Measurements from ENCODE around the gene NPTX2.

Gene NPTX2

DNA sequence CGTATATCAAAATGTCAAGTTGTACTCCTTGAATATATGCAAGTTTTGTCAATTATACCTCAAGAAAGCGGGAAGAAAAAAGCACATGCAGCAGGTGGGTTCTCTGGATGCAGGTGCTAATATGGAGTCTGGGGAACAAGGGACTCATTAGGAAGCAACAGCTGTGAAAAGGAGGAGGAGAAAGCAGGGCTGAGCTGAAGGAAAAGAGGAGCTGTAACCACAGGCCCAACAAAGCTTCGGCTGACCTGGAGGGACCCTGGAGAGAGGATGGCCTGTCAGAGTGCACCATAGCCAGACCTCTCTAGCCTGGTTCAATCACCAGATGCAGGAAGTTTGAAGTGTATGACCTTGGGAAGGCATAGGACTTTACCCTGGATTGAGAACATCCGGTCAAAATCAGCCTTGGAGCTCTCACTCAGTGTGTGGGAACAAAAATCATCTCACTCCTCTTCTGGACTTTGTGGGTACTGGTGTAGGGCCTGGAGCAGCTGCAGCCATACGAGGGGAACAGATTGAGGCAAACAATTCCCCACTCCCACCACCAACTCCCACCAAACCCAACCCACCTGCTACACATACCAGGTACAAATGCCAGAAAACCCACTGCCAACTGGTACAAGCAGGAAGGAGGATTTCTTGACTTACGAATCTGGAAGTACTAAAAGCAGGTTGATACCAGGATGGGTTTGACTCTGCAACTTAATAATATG lies 36.7 kb downstream of the NPTX2 start:
- Histone ChIP-seq H3K4me1 (ENCODE audit: control insufficient read depth, insufficient read depth, low read length) (no peaks in the 10 kb centered on the region), H3K36me3 (ENCODE audit: control insufficient read depth in 2 of 2, insufficient read depth in 1 of 2, low read length in 2 of 2) (no peaks in the 10 kb centered on the region), H3K9me3 (ENCODE audit: control insufficient read depth, insufficient read depth, low read depth, low read length) (no peaks in the 10 kb centered on the region), H3K27ac (ENCODE audit: extremely low read depth, low read depth, low read length) (no peak overlapping the region), H3K4me3 (ENCODE audit: low read depth, low read length) (no peak overlapping the region)
- ChIA-PET CTCF (interaction anchor here (1.1 kb wide), 1 partner anchor 92 kb away, joined by 3 read pairs; no protein-coding TSS in a partner anchor), POLR2A (no interaction called here)
- TF ChIP-seq GFI1B (tag by site-specific recombination; IDR thresholded peaks at IDR 0.05) (no peak), SCRT2 (tag by site-specific recombination; IDR thresholded peaks at IDR 0.05) (peak; percentile 25; the same call in 1 of the 2 replicates)

DNA sequence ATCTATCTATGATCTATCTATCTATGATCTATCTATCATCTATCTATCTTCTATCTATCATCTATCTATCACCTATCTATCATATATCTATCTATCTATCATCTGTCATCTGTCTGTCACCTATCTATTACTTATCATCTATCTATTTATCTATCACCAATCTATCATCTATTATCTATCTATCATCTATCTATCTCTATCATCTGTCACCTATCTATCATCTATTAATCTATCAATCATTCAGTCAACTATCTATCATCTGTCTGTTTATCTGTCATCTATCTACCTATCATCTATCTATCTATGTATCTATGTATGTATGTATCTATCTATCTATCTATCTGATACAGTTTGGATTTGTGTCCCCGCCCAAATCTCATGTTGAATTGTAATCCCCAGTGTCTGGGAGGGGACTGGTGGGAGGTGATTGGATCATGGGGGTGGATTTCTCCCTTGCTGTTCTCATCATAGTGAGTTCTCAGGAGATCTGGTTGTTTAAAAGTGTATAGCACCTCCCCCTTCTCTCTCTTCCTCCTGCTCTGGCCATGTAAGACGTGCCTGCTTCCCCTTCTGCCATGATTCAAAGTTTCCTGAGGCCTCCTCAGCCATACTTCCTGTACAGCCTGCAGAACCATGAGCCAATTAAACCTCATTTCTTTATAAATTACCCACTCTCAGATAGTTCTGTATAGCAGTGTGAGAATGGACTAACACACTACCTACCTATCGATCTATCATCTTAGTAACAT lies 37.6 kb downstream of the NPTX2 start:
- Histone ChIP-seq H3K4me1 (ENCODE audit: control insufficient read depth, insufficient read depth, low read length) (no peaks in the 10 kb centered on the region), H3K27ac (ENCODE audit: extremely low read depth, low read depth, low read length) (no peak overlapping the region), H3K36me3 (ENCODE audit: control insufficient read depth in 2 of 2, insufficient read depth in 1 of 2, low read length in 2 of 2) (no peaks in the 10 kb centered on the region), H3K4me3 (ENCODE audit: low read depth, low read length) (no peak overlapping the region), H3K9me3 (ENCODE audit: control insufficient read depth, insufficient read depth, low read depth, low read length) (no peaks in the 10 kb centered on the region)
- POLR2A ChIA-PET = no interaction called here
- peak; percentile 40 for TF ChIP-seq ZNF366 (tag by site-specific recombination; conservative IDR thresholded peaks at IDR 0.05)
- TF ChIP-seq, protein P1, sequence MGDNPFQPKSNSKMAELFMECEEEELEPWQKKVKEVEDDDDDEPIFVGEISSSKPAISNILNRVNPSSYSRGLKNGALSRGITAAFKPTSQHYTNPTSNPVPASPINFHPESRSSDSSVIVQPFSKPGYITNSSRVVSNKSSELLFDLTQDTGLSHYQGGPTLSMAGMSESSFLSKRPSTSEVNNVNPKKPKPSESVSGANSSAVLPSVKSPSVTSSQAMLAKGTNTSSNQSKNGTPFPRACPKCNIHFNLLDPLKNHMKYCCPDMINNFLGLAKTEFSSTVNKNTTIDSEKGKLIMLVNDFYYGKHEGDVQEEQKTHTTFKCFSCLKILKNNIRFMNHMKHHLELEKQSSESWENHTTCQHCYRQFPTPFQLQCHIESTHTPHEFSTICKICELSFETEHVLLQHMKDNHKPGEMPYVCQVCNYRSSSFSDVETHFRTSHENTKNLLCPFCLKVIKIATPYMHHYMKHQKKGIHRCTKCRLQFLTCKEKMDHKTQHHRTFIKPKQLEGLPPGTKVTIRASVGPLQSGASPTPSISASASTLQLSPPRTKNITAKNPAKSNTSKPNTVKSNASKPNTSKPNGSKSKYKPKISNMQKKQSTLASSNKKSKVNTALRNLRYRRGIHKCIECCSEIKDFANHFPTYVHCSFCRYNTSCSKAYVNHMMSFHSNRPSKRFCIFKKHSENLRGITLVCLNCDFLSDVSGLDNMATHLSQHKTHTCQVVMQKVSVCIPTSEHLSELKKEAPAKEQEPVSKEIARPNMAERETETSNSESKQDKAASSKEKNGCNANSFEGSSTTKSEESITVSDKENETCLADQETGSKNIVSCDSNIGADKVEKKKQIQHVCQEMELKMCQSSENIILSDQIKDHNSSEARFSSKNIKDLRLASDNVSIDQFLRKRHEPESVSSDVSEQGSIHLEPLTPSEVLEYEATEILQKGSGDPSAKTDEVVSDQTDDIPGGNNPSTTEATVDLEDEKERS (tag by site-specific recombination; IDR thresholded peaks at IDR 0.05) = no peak
- no peak for TF ChIP-seq ZNF416 (tag by site-specific recombination; IDR thresholded peaks at IDR 0.05)
- TF ChIP-seq ZBTB17 (tag by site-specific recombination; IDR thresholded peaks at IDR 0.05) = 0 out of 2 replicates have a peak, but pooled peaks have one; percentile 22
- no peak for TF ChIP-seq ZSCAN16 (tag by site-specific recombination; IDR thresholded peaks at IDR 0.05)
- CTCF ChIA-PET = no interaction called here

GRCh38 chr7:98655611-98656010 lies 38.5 kb downstream of the NPTX2 start:
- CTCF ChIA-PET = no interaction called here

GRCh38 chr7:98656899-98657298 lies 39.8 kb downstream of the NPTX2 start:
- Histone ChIP-seq H3K4me1 (ENCODE audit: control insufficient read depth, insufficient read depth, low read length) (no peaks in the 10 kb centered on the region), H3K36me3 (ENCODE audit: control insufficient read depth in 2 of 2, insufficient read depth in 1 of 2, low read length in 2 of 2) (no peaks in the 10 kb centered on the region), H3K27ac (ENCODE audit: extremely low read depth, low read depth, low read length) (no peak overlapping the region), H3K9me3 (ENCODE audit: control insufficient read depth, insufficient read depth, low read depth, low read length) (no peaks in the 10 kb centered on the region), H3K4me3 (ENCODE audit: low read depth, low read length) (no peak overlapping the region)
- TF ChIP-seq HOXA7 (CRISPR knock-in tag; IDR thresholded peaks at IDR 0.05; ENCODE audit: borderline replicate concordance) = no peak
- peak; percentile 58; the same call in 1 of the 2 replicates for TF ChIP-seq ZBTB17 (tag by site-specific recombination; IDR thresholded peaks at IDR 0.05)
- TF ChIP-seq ZNF366 (tag by site-specific recombination; conservative IDR thresholded peaks at IDR 0.05) = peak; percentile 84
- POLR2A ChIA-PET = no interaction called here
- CTCF ChIA-PET = no interaction called here

More at GRCh38 chr7:98655611-98656010, 38.5 kb downstream of the NPTX2 start:
- H3K9me3 ChIP-seq (ENCODE audit: control insufficient read depth, insufficient read depth, low read depth, low read length) = no peaks in the 10 kb centered on the region
- no peak overlapping the region for H3K27ac ChIP-seq (ENCODE audit: extremely low read depth, low read depth, low read length)
- POLR2A ChIA-PET = no interaction called here
- H3K4me3 ChIP-seq (ENCODE audit: low read depth, low read length) = no peak overlapping the region
- H3K36me3 ChIP-seq (ENCODE audit: control insufficient read depth in 2 of 2, insufficient read depth in 1 of 2, low read length in 2 of 2) = no peaks in the 10 kb centered on the region
- TF ChIP-seq EGR2 (tag by site-specific recombination; IDR thresholded peaks at IDR 0.05; ENCODE audit: low read depth) (peak; percentile 6; the same call in 1 of the 2 replicates), ZNF791 (tag by site-specific recombination; IDR thresholded peaks at IDR 0.05) (no peak), ZNF623 (tag by site-specific recombination; IDR thresholded peaks at IDR 0.05) (no peak), BCL11A (tag by site-specific recombination; IDR thresholded peaks at IDR 0.05; ENCODE audit: low read depth) (no peak), ZNF175 (tag by site-specific recombination; IDR thresholded peaks at IDR 0.05) (no peak)
- TF ChIP-seq, protein P2, sequence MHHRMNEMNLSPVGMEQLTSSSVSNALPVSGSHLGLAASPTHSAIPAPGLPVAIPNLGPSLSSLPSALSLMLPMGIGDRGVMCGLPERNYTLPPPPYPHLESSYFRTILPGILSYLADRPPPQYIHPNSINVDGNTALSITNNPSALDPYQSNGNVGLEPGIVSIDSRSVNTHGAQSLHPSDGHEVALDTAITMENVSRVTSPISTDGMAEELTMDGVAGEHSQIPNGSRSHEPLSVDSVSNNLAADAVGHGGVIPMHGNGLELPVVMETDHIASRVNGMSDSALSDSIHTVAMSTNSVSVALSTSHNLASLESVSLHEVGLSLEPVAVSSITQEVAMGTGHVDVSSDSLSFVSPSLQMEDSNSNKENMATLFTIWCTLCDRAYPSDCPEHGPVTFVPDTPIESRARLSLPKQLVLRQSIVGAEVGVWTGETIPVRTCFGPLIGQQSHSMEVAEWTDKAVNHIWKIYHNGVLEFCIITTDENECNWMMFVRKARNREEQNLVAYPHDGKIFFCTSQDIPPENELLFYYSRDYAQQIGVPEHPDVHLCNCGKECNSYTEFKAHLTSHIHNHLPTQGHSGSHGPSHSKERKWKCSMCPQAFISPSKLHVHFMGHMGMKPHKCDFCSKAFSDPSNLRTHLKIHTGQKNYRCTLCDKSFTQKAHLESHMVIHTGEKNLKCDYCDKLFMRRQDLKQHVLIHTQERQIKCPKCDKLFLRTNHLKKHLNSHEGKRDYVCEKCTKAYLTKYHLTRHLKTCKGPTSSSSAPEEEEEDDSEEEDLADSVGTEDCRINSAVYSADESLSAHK (tag by site-specific recombination; IDR thresholded peaks at IDR 0.05) = no peak
- no peaks in the 10 kb centered on the region for H3K4me1 ChIP-seq (ENCODE audit: control insufficient read depth, insufficient read depth, low read length)

Data from HEK293 (cell line).